Left ventricle myocardium inferior (tissue), 1 donor: ENCODE measurements around the gene APOC1. TPM values are rescaled to one million over a fixed set of nuclear protein-coding genes. Genes with fewer than 3 reads are reported as not detected.
A peak's percentile ranks its signal among the peaks of the same experiment; 100 is the strongest.
"Not testable (repeated sequence)": the region's sequence is repeated elsewhere in the genome, so short reads cannot be mapped to it uniquely, and the experiment has no call there.

Experiments
- DNase-seq: peaks from one replicate; pipeline ENCODE4 v3.0.0-alpha.2; 2020
- H3K27ac ChIP-seq: fragments of 200-600 bp; replicated peaks from 2 replicates; pipeline ENCODE4 v1.8.0; 2021
- H3K27me3 ChIP-seq: fragments of 200-600 bp; 2 replicates; pipeline ENCODE4 v1.8.0; 2021; ENCODE audit warnings: low read depth
- H3K36me3 ChIP-seq: fragments of 200-600 bp; 2 replicates; pipeline ENCODE4 v1.8.0; 2021
- H3K4me1 ChIP-seq: fragments of 200-600 bp; 2 replicates; pipeline ENCODE4 v1.8.0; 2021
- H3K4me3 ChIP-seq: fragments of 200-600 bp; 2 replicates; pipeline ENCODE4 v1.8.0; 2021; ENCODE audit warnings: mild to moderate bottlenecking, moderate library complexity
- H3K9me3 ChIP-seq: fragments of 200-600 bp; replicated peaks from 2 replicates; pipeline ENCODE4 v1.8.0; 2021
- intact Hi-C: fragments of 100-400 bp; cut with micrococcal nuclease; formaldehyde crosslinking; loops from one replicate; pipeline ENCODE4 v1.11.0; 2022
- total RNA-seq: library from RNA; stranded (reverse); fragmentation: NEBNext Ultra II Directional; extraction: Animal tissue kit (Norgen Biotek cat#: 25700); gene quantifications from one replicate; pipeline ENCODE4 v1.2.1, GENCODE V29; 2021
- TF ChIP-seq, protein P1 (sequence below): fragments of 200-600 bp; IDR thresholded peaks from 2 replicates; pipeline ENCODE4 v1.8.0; 2021; ENCODE audit warnings: antibody characterized with exemption, mild to moderate bottlenecking, borderline replicate concordance
- donor health status: DM: no; HTN: yes; CAD: no; lungs with severe emphysema.

APOC1 gene
- total RNA-seq, 1 donor from 2014 or later, result 0.85 TPM

DNA sequence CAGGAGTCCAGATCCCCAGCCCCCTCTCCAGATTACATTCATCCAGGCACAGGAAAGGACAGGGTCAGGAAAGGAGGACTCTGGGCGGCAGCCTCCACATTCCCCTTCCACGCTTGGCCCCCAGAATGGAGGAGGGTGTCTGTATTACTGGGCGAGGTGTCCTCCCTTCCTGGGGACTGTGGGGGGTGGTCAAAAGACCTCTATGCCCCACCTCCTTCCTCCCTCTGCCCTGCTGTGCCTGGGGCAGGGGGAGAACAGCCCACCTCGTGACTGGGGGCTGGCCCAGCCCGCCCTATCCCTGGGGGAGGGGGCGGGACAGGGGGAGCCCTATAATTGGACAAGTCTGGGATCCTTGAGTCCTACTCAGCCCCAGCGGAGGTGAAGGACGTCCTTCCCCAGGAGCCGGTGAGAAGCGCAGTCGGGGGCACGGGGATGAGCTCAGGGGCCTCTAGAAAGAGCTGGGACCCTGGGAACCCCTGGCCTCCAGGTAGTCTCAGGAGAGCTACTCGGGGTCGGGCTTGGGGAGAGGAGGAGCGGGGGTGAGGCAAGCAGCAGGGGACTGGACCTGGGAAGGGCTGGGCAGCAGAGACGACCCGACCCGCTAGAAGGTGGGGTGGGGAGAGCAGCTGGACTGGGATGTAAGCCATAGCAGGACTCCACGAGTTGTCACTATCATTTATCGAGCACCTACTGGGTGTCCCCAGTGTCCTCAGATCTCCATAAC, 8.8 kb upstream of the APOC1 start, which contains the start of gene APOE:
APOE (plus strand) TSS at position 360 of the 724 bp plus-strand sequence. CDS start 829 bp downstream, outside the sequence.
- no peak within 1 kb of the TSS for H3K27ac ChIP-seq
- H3K9me3 ChIP-seq, result no peaks in the 10 kb centered on the region
- H3K4me1 ChIP-seq, result peaks cover 29% of the 10 kb centered on the region
- H3K36me3 ChIP-seq, result peaks cover 26% of the 10 kb centered on the region
- TF ChIP-seq, protein P1, sequence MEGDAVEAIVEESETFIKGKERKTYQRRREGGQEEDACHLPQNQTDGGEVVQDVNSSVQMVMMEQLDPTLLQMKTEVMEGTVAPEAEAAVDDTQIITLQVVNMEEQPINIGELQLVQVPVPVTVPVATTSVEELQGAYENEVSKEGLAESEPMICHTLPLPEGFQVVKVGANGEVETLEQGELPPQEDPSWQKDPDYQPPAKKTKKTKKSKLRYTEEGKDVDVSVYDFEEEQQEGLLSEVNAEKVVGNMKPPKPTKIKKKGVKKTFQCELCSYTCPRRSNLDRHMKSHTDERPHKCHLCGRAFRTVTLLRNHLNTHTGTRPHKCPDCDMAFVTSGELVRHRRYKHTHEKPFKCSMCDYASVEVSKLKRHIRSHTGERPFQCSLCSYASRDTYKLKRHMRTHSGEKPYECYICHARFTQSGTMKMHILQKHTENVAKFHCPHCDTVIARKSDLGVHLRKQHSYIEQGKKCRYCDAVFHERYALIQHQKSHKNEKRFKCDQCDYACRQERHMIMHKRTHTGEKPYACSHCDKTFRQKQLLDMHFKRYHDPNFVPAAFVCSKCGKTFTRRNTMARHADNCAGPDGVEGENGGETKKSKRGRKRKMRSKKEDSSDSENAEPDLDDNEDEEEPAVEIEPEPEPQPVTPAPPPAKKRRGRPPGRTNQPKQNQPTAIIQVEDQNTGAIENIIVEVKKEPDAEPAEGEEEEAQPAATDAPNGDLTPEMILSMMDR, result no peak
- DNase-seq, result no peak
- intact Hi-C loops, result no loop called here
- peak within 1 kb of the TSS; percentile 36 for H3K4me3 ChIP-seq
- peaks cover 42% of the 10 kb centered on the region for H3K27me3 ChIP-seq

DNA sequence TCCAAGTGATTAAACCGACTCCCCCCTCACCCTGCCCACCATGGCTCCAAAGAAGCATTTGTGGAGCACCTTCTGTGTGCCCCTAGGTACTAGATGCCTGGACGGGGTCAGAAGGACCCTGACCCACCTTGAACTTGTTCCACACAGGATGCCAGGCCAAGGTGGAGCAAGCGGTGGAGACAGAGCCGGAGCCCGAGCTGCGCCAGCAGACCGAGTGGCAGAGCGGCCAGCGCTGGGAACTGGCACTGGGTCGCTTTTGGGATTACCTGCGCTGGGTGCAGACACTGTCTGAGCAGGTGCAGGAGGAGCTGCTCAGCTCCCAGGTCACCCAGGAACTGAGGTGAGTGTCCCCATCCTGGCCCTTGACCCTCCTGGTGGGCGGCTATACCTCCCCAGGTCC, 6.8 kb upstream of the APOC1 start:
- H3K27me3 ChIP-seq, result peaks cover 60% of the 10 kb centered on the region
- DNase-seq, result no peak
- peaks cover 6% of the 10 kb centered on the region for H3K36me3 ChIP-seq
- H3K9me3 ChIP-seq, result no peaks in the 10 kb centered on the region
- peaks cover 39% of the 10 kb centered on the region for H3K4me1 ChIP-seq
- no peak overlapping the region for H3K4me3 ChIP-seq
- H3K27ac ChIP-seq, result no peak overlapping the region
- TF ChIP-seq, protein P1, result no peak
- intact Hi-C loops, result no loop called here

DNA sequence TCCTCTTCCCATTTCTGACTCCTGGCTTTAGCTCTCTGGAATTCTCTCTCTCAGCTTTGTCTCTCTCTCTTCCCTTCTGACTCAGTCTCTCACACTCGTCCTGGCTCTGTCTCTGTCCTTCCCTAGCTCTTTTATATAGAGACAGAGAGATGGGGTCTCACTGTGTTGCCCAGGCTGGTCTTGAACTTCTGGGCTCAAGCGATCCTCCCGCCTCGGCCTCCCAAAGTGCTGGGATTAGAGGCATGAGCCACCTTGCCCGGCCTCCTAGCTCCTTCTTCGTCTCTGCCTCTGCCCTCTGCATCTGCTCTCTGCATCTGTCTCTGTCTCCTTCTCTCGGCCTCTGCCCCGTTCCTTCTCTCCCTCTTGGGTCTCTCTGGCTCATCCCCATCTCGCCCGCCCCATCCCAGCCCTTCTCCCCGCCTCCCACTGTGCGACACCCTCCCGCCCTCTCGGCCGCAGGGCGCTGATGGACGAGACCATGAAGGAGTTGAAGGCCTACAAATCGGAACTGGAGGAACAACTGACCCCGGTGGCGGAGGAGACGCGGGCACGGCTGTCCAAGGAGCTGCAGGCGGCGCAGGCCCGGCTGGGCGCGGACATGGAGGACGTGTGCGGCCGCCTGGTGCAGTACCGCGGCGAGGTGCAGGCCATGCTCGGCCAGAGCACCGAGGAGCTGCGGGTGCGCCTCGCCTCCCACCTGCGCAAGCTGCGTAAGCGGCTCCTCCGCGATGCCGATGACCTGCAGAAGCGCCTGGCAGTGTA, 6.2 kb upstream of the APOC1 start:
- TF ChIP-seq, protein P1, result no peak
- intact Hi-C loops, result no loop called here
- Histone ChIP-seq H3K27me3 (peaks cover 67% of the 10 kb centered on the region), H3K36me3 (no peaks in the 10 kb centered on the region), H3K4me3 (no peak overlapping the region), H3K27ac (no peak overlapping the region), H3K9me3 (no peaks in the 10 kb centered on the region), H3K4me1 (peaks cover 39% of the 10 kb centered on the region)
- no peak for DNase-seq

DNA sequence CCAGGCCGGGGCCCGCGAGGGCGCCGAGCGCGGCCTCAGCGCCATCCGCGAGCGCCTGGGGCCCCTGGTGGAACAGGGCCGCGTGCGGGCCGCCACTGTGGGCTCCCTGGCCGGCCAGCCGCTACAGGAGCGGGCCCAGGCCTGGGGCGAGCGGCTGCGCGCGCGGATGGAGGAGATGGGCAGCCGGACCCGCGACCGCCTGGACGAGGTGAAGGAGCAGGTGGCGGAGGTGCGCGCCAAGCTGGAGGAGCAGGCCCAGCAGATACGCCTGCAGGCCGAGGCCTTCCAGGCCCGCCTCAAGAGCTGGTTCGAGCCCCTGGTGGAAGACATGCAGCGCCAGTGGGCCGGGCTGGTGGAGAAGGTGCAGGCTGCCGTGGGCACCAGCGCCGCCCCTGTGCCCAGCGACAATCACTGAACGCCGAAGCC, 5.6 kb upstream of the APOC1 start:
- TF ChIP-seq, protein P1, result no peak
- no peak overlapping the region for H3K4me3 ChIP-seq
- no peaks in the 10 kb centered on the region for H3K36me3 ChIP-seq
- no peak overlapping the region for H3K27ac ChIP-seq
- no peaks in the 10 kb centered on the region for H3K9me3 ChIP-seq
- H3K27me3 ChIP-seq, result peaks cover 67% of the 10 kb centered on the region
- DNase-seq, result no peak
- intact Hi-C loops, result no loop called here
- H3K4me1 ChIP-seq, result peaks cover 35% of the 10 kb centered on the region

DNA sequence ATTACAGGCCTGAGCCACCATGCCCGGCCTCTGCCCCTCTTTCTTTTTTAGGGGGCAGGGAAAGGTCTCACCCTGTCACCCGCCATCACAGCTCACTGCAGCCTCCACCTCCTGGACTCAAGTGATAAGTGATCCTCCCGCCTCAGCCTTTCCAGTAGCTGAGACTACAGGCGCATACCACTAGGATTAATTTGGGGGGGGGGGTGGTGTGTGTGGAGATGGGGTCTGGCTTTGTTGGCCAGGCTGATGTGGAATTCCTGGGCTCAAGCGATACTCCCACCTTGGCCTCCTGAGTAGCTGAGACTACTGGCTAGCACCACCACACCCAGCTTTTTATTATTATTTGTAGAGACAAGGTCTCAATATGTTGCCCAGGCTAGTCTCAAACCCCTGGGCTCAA, 4.6 kb upstream of the APOC1 start:
- peaks cover 37% of the 10 kb centered on the region for H3K4me1 ChIP-seq
- H3K36me3 ChIP-seq, result no peaks in the 10 kb centered on the region
- no peak for DNase-seq
- no peaks in the 10 kb centered on the region for H3K9me3 ChIP-seq
- intact Hi-C loops, result no loop called here
- no peak overlapping the region for H3K4me3 ChIP-seq
- TF ChIP-seq, protein P1, result no peak
- no peak overlapping the region for H3K27ac ChIP-seq
- peaks cover 65% of the 10 kb centered on the region for H3K27me3 ChIP-seq

DNA sequence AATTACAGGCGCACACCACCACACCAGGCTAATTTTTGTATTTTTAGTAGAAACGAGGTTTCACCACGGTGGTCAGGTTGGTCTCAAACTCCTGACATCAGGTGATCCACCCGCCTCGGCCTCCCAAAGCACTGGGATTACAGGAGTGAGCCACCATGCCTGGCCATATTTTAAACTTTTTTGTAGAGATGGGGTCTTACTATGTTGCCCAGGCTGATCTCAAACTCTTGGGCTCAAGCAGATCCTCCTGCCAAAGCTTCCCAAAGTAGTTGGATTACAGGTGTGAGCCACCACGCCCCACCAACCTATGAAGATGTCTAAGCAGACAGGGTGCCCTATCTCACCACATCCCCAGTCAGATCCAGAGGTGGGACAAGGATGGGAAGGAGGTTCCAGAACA, 2.5 kb upstream of the APOC1 start:
- H3K36me3 ChIP-seq, H3K27ac ChIP-seq, DNase-seq, intact Hi-C loops, H3K4me3 ChIP-seq, H3K9me3 ChIP-seq: not testable (repeated sequence)
- Histone ChIP-seq H3K4me1 (peaks cover 24% of the 10 kb centered on the region), H3K27me3 (peaks cover 44% of the 10 kb centered on the region)
